ENCODE results near the gene BECN2.
"Not testable (repeated sequence)": the region's sequence is repeated elsewhere in the genome, so short reads cannot be mapped to it uniquely, and the experiment has no call there.

BECN2 gene

GRCh38 chr1:241979071-241979470, 21.5 kb downstream of the BECN2 start:
- no peak for DNase-seq (ENCODE audit: low read depth in 2 of 2)

GRCh38 chr1:241979926-241980325, 22.4 kb downstream of the BECN2 start:
- no peak for DNase-seq (ENCODE audit: low read depth in 2 of 2)

- DNase-seq (ENCODE audit: low read depth in 2 of 2), result no peak
Observed at GRCh38 chr1:241985787-241986186, 28.2 kb downstream of the BECN2 start.

DNA sequence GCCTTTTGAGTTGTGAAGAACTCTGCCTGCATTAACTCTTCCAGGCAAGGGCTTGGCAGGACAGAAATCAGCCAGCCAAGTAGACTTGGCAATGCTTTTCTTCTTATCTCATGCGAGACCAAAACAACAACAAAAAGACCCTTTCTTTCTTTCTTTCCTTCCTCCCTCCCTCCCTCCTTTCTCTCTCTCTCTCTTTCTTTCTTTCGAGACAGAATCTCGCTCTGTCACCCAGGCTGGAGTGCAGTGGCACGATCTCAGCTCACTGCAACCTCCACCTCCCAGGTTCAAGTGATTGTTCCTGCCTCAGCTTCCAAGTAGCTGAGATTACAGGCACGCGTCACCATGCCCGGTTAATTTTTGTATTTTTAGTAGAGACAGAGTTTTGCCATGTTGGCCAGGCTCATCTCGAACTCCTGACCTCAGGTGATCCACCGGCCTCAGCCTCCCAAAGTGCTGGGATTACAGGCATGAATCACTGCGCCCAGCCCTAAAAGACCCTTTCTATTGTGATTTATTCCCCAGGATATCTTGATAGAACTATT, 30.9 kb downstream of the BECN2 start:
- not testable (repeated sequence) for DNase-seq (ENCODE audit: low read depth in 2 of 2)

DNA sequence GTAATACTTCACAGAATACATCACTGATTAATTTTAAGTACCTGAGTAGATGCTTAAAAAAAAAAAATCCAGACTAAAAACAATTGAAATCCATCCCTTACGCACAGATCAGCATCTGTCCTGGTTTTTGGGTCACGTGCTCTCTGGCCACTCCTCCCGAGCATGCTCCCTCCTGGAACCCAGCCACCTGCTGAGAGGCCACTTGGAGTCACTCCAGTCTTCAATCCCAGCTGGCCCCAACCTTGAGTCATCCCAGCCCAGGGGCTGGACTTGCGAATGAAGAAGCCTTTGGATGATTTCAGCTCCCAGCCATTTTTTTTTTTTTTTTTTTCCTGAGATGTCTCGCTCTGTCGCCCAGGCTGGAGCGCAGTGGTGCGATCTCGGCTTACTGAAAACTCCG, 32.5 kb downstream of the BECN2 start:
- no peak for DNase-seq (ENCODE audit: low read depth in 2 of 2)

DNA sequence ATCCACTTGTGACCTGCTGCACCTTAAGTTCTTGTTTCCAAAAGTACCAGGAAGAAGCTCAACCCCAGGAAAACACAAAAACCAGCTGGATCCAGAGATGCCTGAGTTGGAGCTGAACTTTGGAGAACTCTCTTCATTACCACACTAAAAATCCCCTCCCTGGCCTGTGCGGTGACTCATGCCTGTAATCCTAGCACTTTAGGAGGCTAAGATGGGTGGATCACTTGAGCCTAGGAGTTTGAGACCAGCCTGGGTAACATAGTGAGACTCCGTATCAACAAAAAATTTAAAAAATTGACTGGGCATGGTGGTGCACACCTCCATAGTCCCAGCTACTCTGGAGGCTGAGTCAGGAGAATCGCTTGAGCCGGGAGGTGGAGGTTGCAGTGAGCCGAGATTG, 35.2 kb downstream of the BECN2 start:
- no peak for DNase-seq (ENCODE audit: low read depth in 2 of 2)

- DNase-seq (ENCODE audit: low read depth in 2 of 2), result no peak
Observed at GRCh38 chr1:241994171-241994570, 36.6 kb downstream of the BECN2 start.

DNA sequence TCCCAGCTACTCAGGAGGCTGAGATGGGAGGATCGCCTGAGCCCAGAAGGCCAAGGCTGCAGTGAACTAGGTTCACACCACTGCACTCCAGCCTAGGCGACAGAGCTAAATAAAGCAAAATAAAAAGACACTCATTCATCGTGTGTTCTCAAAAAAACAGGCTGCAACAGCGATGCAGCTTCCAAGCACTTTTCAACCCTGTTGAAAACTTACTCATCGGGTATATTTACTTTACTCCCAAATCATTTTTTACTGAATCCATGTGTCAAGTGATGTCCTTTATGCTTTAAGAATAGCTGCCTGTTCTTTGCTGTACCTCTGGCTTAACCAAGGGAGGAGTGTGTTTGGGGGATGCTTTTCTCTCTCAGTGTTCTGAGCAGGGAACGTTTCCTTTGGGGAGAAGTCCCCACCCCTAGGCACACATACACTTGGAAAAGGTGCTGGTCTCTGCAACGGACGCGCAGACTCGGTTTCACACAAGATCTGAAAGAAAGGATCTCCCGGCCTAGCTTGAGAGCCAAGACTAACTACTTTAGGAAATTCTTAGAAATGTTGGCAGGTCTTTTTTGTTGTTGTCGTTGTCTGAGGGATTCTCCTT, 39.9 kb downstream of the BECN2 start:
- DNase-seq (ENCODE audit: low read depth in 2 of 2), result no peak

GRCh38 chr1:241998412-241998921, 40.9 kb downstream of the BECN2 start:
- DNase-seq (ENCODE audit: low read depth in 2 of 2), result peak; percentile 7 to 14

DNA sequence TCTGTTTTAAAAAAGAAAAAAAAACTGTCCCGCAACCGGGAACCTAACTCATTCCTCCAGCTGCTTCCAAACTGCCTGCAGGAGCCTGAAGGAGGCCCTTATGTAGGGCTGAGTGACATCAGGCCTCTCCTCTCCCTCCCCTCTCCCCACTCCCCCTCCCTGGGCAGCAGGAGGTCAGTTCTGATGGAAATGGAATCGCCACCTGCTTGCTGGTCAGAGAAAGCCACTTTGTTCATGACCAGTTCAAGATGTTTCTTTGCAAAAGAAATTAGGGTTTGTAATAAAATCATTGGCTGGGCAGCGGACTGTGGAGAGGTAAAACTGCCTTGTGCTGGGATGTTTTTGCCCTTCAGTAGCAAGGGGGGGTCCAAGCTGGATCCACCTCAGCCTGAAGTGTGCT, 41.5 kb downstream of the BECN2 start, which contains the start of gene MAP1LC3C:
MAP1LC3C (minus strand) TSS at position 73 of the 400 bp plus-strand sequence. CDS start 90 bp downstream, outside the sequence.
- DNase-seq (ENCODE audit: low read depth in 2 of 2), result no peak

DNA sequence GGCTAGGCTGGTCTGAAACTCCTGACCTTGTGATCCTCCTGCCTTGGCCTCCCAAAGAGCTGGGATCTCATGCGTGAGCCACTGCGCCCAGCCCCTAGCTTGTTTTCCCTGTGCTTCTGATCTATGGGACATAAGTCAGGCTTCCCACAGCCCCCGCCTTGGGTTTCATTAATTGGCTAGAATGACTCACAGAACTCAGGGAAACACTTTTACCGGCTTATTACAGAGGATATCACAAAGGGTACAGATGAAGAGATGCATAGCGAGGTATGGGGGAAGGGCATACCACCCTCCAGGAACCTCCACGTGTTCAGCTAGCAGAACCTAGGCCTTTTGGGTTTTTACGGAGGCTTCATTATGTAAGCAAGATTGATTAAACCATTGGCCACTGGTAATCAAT, 42.9 kb downstream of the BECN2 start:
- no peak for DNase-seq (ENCODE audit: low read depth in 2 of 2)

DNA sequence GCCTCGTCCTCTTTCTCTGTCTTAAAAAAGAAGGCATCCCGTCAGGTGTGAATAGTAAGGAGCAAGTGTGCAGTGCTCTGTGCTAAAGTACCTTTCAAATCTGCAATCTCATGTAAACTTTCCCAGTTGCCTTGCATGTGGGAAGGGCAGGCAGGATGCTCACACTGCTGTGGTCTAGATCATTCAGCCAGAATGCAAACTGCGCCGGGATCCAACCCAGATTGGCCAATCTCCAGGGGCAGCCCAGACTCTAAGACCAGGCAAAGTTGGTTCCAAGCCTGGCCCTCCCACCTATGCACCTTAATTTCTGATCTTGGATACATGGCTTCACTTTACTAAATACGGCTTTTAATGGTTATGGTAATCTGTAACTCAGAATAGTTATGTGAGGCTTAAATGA, 44.5 kb downstream of the BECN2 start:
- no peak for DNase-seq (ENCODE audit: low read depth in 2 of 2)

GRCh38 chr1:242002510-242002909, 44.9 kb downstream of the BECN2 start:
- no peak for DNase-seq (ENCODE audit: low read depth in 2 of 2)

GRCh38 chr1:242004751-242005495, 47.4 kb downstream of the BECN2 start:
- DNase-seq (ENCODE audit: low read depth in 2 of 2), result no peak

- DNase-seq (ENCODE audit: low read depth in 2 of 2), result no peak
Observed at GRCh38 chr1:242005866-242006535, 48.4 kb downstream of the BECN2 start.

- no peak for DNase-seq (ENCODE audit: low read depth in 2 of 2)
Observed at GRCh38 chr1:242006976-242007375, 49.4 kb downstream of the BECN2 start.

Measured in stimulated activated CD8-positive, alpha-beta memory T cell treated with anti-CD3 and anti-CD28 coated beads, Interleukin-15, amount 100 ng/mL, for 48 hours (primary cell).